Hematopoietic multipotent progenitor cell treated with erythropoietin and hydrocortisone succinate and interleukin-3 and kit ligand, for 4 days (in vitro differentiated cells): ENCODE measurements around the gene ENO1.
"Not testable (repeated sequence)": the region's sequence is repeated elsewhere in the genome, so short reads cannot be mapped to it uniquely, and the experiment has no call there.

ENCODE experiments used
- DNase-seq: peaks from one replicate; pipeline ENCODE4 v3.0.0-alpha.2; 2015

Gene ENO1

GRCh38 chr1:8892026-8892425, 13.5 kb upstream of the ENO1 start:
- DNase-seq = no peak

- DNase-seq = no peak
Measured at GRCh38 chr1:8891401-8891800, 12.9 kb upstream of the ENO1 start.

- no peak for DNase-seq
Measured at GRCh38 chr1:8889925-8890785, 11.7 kb upstream of the ENO1 start.

- no peak for DNase-seq
Measured at GRCh38 chr1:8889103-8889846, 10.8 kb upstream of the ENO1 start.

GRCh38 chr1:8886589-8886988, 8.1 kb upstream of the ENO1 start:
- DNase-seq = no peak

- not testable (repeated sequence) for DNase-seq
Measured at GRCh38 chr1:8886031-8886524, 7.6 kb upstream of the ENO1 start.

- DNase-seq = not testable (repeated sequence)
Measured at GRCh38 chr1:8884105-8884504, 5.6 kb upstream of the ENO1 start.

GRCh38 chr1:8883491-8883890, 5.0 kb upstream of the ENO1 start:
- no peak for DNase-seq

- peak; percentile 97 for DNase-seq
Measured at GRCh38 chr1:8879922-8880676, 1.6 kb upstream of the ENO1 start.

- DNase-seq = no peak
Measured at GRCh38 chr1:8879464-8879921, 1.0 kb upstream of the ENO1 start.

- peak; percentile 98 for DNase-seq
Measured at GRCh38 chr1:8878698-8879463, 395 bp upstream of the ENO1 start.

- DNase-seq = no peak
Measured at GRCh38 chr1:8876087-8876486, 2.4 kb downstream of the ENO1 start.

- no peak for DNase-seq
Measured at GRCh38 chr1:8875216-8875861, 3.1 kb downstream of the ENO1 start.

- no peak for DNase-seq
Measured at GRCh38 chr1:8874230-8875201, 4.0 kb downstream of the ENO1 start.

- DNase-seq = peak; percentile 96
Measured at GRCh38 chr1:8873506-8874229, 4.8 kb downstream of the ENO1 start.

GRCh38 chr1:8873001-8873400, 5.5 kb downstream of the ENO1 start:
- DNase-seq = no peak

- DNase-seq = no peak
Measured at GRCh38 chr1:8871965-8872399, 6.5 kb downstream of the ENO1 start.

- DNase-seq = no peak
Measured at GRCh38 chr1:8871539-8871935, 6.9 kb downstream of the ENO1 start.

GRCh38 chr1:8870616-8871538, 7.6 kb downstream of the ENO1 start:
- no peak for DNase-seq
